Measurements from ENCODE around the gene CEACAM6. TPM values are rescaled to one million over a fixed set of nuclear protein-coding genes. Genes with fewer than 3 reads are reported as not detected.

Gene CEACAM6
- total RNA-seq, 1 donor from 2014 or later = not detected

DNA sequence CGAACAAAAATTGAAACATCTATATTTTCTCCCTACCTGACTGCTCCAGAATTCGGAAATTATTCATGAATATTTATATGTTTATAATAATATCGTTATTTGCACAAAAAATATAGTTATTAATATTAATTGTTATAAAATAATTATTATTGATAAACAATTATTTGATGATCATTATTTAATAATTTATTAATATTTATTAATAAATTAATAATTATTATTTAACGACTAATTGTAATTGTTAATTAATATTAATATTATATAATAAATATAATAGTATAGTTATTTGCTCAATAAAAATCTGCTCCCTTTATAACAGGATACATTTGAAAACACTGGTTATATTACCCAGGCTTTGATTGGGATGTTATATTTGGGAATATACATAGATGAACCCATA, 14.3 kb downstream of the CEACAM6 start:
- H3K9me3 Mint-ChIP-seq = peaks cover 62% of the 10 kb centered on the region
- no peaks in the 10 kb centered on the region for H3K4me1 Mint-ChIP-seq
- H3K27me3 Mint-ChIP-seq (ENCODE audit: low read depth) = no peaks in the 10 kb centered on the region
- H3K4me3 Mint-ChIP-seq = no peak overlapping the region
- TF ChIP-seq, protein P1, sequence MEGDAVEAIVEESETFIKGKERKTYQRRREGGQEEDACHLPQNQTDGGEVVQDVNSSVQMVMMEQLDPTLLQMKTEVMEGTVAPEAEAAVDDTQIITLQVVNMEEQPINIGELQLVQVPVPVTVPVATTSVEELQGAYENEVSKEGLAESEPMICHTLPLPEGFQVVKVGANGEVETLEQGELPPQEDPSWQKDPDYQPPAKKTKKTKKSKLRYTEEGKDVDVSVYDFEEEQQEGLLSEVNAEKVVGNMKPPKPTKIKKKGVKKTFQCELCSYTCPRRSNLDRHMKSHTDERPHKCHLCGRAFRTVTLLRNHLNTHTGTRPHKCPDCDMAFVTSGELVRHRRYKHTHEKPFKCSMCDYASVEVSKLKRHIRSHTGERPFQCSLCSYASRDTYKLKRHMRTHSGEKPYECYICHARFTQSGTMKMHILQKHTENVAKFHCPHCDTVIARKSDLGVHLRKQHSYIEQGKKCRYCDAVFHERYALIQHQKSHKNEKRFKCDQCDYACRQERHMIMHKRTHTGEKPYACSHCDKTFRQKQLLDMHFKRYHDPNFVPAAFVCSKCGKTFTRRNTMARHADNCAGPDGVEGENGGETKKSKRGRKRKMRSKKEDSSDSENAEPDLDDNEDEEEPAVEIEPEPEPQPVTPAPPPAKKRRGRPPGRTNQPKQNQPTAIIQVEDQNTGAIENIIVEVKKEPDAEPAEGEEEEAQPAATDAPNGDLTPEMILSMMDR (IDR thresholded peaks at IDR 0.05; ENCODE audit: unreplicated experiment) = no peak
- no peak overlapping the region for H3K27ac Mint-ChIP-seq
- no peak for DNase-seq (ENCODE audit: low spot score in 2 of 2, unreplicated experiment in 2 of 2)
- no peaks in the 10 kb centered on the region for H3K36me3 Mint-ChIP-seq

DNA sequence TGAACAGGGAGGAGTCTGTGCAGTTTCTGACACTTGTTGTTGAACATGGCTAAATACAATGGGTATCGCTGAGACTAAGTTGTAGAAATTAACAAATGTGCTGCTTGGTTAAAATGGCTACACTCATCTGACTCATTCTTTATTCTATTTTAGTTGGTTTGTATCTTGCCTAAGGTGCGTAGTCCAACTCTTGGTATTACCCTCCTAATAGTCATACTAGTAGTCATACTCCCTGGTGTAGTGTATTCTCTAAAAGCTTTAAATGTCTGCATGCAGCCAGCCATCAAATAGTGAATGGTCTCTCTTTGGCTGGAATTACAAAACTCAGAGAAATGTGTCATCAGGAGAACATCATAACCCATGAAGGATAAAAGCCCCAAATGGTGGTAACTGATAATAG, 16.1 kb downstream of the CEACAM6 start:
- Mint-ChIP-seq H3K27ac (no peak overlapping the region), H3K4me1 (no peaks in the 10 kb centered on the region), H3K36me3 (no peaks in the 10 kb centered on the region), H3K9me3 (peaks cover 61% of the 10 kb centered on the region), H3K27me3 (ENCODE audit: low read depth) (no peaks in the 10 kb centered on the region), H3K4me3 (no peak overlapping the region)
- no peak for DNase-seq (ENCODE audit: low spot score in 2 of 2, unreplicated experiment in 2 of 2)
- TF ChIP-seq, protein P1 (IDR thresholded peaks at IDR 0.05; ENCODE audit: unreplicated experiment) = no peak

GRCh38 chr19:41774515-41774980, 19.2 kb downstream of the CEACAM6 start:
- DNase-seq (ENCODE audit: low spot score in 2 of 2, unreplicated experiment in 2 of 2) = no peak
- Mint-ChIP-seq H3K9me3 (peaks cover 68% of the 10 kb centered on the region), H3K36me3 (no peaks in the 10 kb centered on the region), H3K27me3 (ENCODE audit: low read depth) (no peaks in the 10 kb centered on the region), H3K27ac (no peak overlapping the region), H3K4me3 (no peak overlapping the region), H3K4me1 (no peaks in the 10 kb centered on the region)
- TF ChIP-seq, protein P1 (IDR thresholded peaks at IDR 0.05; ENCODE audit: unreplicated experiment) = no peak

GRCh38 chr19:41776700-41777099, 21.4 kb downstream of the CEACAM6 start:
- peaks cover 71% of the 10 kb centered on the region for H3K9me3 Mint-ChIP-seq
- no peak for DNase-seq (ENCODE audit: low spot score in 2 of 2, unreplicated experiment in 2 of 2)
- H3K36me3 Mint-ChIP-seq = no peaks in the 10 kb centered on the region
- no peaks in the 10 kb centered on the region for H3K4me1 Mint-ChIP-seq
- H3K4me3 Mint-ChIP-seq = no peak overlapping the region
- no peaks in the 10 kb centered on the region for H3K27me3 Mint-ChIP-seq (ENCODE audit: low read depth)
- TF ChIP-seq, protein P1 (IDR thresholded peaks at IDR 0.05; ENCODE audit: unreplicated experiment) = no peak
- H3K27ac Mint-ChIP-seq = no peak overlapping the region

DNA sequence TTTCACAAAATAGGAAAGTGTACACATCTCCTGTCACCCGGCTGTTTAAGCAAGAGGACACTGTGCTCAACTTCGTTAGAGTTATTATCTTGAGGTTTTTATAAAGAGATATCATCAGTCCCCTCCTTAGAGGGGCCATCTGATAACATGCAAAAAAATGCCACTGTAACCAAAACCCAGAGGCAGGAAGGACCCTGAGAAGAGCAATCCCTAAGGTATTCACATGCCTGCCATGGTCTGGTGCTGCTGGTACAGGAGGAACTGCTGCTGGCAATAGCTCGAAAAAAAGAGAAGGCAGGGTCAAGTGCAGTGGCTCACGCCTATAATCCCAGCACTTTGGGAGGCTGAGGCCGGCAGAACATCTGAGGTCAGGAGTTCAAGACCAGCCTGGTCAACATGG, 28.3 kb downstream of the CEACAM6 start:
- peaks cover 20% of the 10 kb centered on the region for H3K27me3 Mint-ChIP-seq (ENCODE audit: low read depth)
- TF ChIP-seq, protein P1 (IDR thresholded peaks at IDR 0.05; ENCODE audit: unreplicated experiment) = no peak
- H3K36me3 Mint-ChIP-seq = no peaks in the 10 kb centered on the region
- peaks cover 25% of the 10 kb centered on the region for H3K9me3 Mint-ChIP-seq
- no peak overlapping the region for H3K27ac Mint-ChIP-seq
- H3K4me3 Mint-ChIP-seq = no peak overlapping the region
- no peaks in the 10 kb centered on the region for H3K4me1 Mint-ChIP-seq
- DNase-seq (ENCODE audit: low spot score in 2 of 2, unreplicated experiment in 2 of 2) = no peak

GRCh38 chr19:41784312-41784711, 29.0 kb downstream of the CEACAM6 start:
- H3K4me3 Mint-ChIP-seq = no peak overlapping the region
- H3K27me3 Mint-ChIP-seq (ENCODE audit: low read depth) = peaks cover 20% of the 10 kb centered on the region
- no peaks in the 10 kb centered on the region for H3K36me3 Mint-ChIP-seq
- TF ChIP-seq, protein P1 (IDR thresholded peaks at IDR 0.05; ENCODE audit: unreplicated experiment) = no peak
- H3K9me3 Mint-ChIP-seq = peaks cover 23% of the 10 kb centered on the region
- no peaks in the 10 kb centered on the region for H3K4me1 Mint-ChIP-seq
- no peak for DNase-seq (ENCODE audit: low spot score in 2 of 2, unreplicated experiment in 2 of 2)
- no peak overlapping the region for H3K27ac Mint-ChIP-seq
